MV-4-11 (cell line): ENCODE data around the gene NAA60.
"Not testable (repeated sequence)": the region's sequence is repeated elsewhere in the genome, so short reads cannot be mapped to it uniquely, and the experiment has no call there.

Source experiments
- DNase-seq: peaks from one replicate; lab custom pipeline; 2025; lab: John Stamatoyannopoulos, UW

NAA60 gene

DNA sequence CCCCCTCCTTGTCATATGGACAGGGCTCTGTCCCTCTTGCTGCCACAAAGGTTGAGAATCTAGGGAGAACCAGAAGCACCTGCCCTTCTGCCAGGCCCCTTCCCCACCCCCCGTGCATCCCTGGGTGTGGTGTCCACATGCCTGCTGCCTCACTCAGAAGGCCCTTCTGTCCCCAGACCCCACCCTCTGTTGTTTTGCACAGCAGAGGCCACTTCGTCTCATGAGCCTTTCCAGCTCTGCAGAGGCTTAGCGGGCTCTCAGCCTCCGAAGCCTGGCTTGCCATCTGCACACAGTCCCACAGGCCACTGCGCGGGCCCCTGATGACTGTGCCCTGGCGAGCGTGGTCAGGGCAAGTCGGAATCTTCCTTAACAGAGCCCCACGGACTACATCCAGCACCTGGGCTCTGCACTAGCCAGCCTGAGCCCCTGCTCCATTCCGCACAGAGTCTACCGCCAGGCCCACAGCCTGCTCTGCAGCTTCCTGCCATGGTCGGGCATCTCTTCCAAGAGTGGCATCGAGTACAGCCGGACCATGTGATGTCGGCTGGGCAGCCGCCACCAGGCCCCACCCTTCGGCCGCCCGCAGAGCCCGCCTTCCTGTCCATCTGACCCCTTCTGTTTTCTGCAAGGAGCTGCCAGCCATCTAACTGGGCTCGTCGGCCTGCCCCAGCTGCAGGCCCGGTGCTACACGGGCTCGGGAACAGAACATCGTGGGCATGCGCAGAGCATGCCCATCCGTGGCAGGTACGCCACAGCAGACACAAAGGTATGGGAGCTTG lies 41.0 kb downstream of the NAA60 start:
- DNase-seq = no peak

DNA sequence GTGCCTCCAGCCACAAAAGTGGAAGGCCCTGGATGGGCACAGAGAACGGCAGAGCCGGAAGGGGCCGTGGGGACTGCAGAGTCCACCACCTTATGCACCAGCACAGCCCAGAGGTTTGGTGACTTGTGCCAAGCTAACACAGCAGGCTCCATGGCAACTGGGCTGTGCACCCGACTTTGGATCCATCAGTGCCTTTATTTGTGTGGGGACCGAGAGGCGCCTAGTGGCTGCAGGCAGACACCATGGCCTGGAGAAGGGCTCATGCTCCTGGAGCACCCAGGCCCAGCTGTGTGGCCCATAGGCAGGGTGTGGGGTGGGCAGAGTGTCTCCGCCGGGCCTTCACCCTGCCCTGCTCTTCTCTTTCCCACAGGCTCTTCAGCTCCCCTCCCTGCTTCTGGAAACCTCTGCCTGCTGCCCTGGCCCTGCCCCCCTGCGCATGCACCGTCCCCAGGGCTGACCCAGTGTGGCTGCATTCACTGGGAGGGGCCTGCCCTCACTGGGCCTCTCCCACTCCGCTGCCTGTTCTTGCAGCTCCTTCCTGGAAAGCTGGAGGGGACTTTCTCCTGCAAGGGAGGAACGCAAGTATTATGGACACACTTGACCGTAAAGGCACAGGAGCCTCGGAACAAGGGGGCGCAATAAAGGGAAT lies 41.7 kb downstream of the NAA60 start:
- no peak for DNase-seq

DNA sequence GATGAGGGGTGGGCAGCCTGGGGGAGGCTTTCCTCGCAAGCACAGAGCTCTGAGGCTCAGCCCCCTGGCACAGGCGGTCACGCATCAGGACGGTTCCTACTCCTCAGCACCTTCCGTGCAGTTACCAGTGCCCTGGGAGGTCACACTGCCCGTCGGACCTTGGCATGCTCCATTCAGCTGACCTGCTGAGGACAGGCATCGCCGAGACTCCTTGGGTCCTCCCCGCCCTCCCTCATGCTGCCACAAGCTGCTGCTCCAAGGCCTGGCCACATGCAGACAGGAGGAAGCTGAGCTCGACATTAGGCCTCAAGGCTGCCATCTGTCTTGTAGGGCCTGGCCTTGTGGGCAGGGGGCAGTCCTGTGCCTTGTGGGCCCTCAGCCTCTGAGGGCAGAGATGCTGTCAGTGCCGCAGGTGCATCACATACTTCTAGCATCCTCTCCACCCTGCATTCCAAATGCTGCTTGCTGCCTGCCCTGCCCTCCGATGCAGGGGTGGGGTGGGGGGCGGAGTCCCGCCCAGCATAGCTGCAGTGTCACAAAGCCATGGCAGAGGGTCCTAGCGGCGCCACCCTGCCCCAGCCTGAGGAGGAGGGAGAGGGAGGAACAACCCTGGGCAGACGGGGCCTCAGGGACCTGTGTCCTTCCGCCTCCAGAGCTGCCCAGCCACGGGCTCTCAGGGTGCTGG lies 42.5 kb downstream of the NAA60 start:
- DNase-seq = no peak

DNA sequence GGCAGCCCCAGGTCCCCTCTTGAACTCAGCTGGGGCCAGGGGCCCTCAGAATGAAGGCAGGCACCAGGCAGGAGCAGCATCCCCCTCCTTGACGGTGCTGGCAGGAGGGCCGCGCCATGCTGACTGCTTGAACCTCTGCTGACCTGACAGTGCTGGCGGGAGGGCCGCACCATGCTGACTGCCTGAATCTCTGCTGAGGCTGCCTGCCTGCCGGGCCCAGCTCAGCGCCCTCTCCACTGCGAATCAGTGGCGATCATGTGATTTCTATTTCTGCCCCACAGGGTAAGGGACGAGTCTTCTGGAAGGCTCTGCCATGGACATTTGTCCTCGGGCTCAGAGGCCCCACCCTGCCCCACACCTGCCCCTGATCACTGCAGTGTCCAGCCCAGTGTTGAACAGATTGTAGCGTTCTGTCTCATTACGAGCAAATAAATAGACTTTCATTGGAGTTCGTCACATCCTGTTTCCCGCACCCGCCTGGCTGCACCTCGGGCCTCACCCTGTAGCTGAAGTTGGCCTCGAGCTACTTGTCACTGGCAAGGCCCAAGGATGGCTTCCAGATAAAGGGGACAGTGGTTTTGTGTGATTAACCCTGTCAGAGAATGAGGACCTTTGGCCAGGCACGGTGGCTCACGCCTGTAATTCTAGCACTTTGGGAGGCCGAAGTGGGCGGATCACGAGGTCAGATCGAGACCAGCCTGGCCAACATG lies 43.2 kb downstream of the NAA60 start:
- no peak for DNase-seq

DNA sequence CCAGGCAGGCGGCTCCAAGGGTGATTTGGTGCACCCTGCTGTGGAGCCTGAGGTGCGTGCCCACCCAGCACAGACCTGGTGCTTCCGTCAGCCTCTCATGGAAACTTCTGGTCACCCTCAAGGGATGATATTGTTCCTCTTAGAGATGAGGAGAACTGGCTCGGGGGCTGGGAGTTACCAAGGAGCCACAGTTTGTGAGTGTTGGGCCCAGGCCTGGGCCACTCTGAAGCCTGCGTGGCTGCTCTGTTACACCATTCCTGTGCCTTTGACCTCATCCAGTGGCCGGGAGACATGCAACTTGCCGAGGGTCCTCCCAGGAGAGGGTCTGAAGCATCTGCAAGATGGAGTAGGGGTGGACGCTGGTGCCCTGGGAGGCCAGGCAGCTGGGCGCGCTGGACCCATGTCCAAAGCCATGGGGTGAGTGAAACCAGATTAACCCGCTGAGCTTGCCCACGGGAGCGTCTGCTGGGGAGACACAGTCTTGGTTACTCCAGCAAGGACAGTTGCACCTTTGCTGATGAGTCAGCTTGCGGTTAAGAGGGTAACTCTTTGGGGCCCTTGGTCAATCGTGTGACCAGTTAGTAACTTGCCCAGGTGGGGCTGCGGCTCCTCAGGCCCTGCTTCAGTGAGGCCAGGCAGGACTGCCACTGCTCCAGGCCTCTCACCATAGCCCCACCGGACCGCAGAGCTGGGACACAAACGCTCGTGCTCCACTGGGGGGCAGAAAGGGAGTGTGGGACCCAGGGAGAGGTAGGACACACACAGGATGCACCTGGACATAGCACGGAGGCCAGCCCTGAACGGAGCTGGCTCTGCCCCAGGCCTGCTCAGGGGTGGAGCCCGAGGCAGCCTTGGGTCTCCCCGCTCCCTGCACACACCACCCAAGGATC lies 44.3 kb downstream of the NAA60 start:
- no peak for DNase-seq

DNA sequence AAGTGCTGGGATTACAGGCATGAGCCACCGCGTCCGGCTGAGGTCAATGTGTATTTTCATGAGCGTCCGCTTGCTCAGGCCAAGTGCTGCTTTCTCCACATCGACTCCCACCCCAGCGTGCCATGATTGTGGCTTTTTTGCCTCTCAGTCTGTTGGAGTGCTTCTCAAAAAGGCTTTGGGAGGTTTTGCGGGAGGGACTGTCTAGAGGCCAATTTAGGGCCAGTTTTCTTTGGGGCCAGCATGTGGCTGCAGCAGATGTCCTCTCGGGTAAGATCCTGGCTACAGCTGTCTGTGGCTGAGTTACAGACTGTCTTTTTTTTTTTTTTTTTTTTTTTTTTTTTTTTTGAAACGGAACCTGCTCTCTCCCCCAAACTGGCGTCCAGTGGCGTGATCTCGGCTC lies 45.3 kb downstream of the NAA60 start:
- DNase-seq = no peak

DNA sequence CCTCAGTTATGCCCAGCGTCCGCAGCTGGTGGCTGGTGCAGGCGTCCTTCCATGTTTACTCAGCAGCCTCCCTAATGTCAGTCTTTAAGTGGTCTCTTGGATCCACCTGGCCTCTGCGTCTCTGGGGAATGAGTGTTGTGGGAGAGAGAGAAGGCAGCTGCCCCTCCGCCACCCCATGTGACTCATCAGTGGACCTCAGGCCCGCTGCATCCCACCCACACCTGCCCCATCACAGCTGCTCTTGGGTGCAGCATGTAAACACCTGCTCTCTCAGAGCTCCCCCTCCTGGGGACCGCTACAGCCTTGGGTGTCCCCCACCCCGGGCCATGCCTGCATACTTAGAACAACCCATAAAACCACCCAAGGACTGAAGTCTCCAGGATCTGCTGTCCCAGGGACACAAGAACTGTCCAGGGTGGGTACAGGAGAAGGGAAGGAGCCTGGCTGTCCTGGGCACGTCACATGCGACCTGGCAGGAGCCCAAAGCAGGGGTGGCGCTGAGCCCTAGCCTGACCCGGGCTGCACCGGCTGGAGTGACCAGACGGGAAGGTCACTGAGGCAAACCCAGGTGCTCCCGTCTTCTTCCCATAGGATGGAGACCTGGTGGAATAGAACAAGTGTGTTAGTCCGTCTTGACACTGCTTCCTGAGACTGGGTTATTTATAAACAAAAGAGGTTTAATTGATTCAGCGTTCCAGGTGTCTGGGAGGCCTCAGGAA lies 47.6 kb downstream of the NAA60 start:
- DNase-seq = no peak

DNA sequence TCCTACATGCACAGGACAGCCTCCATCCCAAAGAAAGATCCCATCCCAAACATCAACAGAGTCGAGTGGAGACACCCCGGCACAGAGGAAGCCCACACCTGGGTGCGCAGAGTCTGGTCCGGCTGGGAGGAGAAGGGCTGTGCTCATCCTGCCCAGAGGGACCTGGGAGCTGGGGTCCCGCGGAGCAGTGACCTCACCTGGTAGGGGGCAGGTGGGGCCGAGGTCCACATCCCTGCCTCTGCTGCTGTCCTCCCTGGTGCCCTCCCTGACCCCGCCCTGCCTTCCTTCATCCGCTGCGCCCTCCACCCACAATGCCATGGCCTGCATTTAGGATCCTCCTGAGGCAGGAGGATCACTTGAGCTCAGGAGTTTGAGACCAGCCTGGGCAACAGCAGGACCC lies 48.9 kb downstream of the NAA60 start:
- DNase-seq = no peak

DNA sequence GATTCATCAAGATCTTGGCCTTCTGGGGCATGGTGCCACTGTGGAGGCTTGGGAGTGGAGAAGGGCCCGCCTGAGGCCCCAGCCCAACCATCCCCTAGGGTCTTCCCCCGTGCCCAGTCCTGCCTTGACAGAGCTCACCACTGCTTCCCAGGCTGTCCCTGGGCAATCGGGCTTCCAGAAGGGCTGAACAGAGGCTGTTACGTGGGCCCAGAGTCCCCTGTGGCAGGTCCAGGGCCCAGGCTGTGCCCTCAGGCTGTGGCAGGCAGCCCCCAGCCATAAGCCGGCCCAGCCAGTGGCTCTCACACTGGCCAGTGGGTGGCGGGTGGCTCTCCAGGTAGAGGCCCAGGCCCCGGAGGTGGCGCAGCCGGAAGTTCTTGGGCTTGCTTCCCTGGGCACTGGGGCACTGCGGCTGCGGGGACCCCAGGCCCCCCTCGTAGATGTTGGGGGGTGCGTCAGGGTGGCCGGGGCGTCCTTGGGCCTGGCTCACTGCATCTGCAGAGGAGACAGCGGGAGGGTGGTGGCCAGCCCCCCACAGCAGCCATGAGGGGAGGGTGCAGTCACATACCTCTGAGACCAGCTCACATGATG lies 51.0 kb downstream of the NAA60 start:
- no peak for DNase-seq

DNA sequence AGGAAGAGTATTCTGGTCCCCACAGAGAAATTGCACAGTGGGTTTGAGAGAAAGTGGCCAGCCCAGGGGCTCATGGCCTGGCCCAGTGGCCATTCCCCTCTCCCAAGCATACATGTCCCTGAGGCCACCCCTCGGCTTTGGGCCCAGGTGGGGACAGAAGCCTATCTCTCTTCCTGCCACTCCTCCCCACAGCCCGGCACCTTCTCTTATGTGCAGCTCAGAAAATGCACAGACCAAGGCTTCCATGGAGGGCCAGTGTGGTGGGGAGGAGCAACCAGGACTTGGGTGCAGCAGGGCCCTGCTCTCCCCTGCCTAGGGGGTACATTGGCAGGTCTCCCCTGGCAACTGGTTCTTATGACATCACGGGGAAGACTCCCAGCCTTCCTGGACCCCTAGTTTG lies 51.7 kb downstream of the NAA60 start, which contains the start of gene C16orf90:
Gene C16orf90 (minus strand): TSS at position 314 of the 400 bp plus-strand sequence. CDS start 68 bp downstream, at position 246.
- DNase-seq = no peak

DNA sequence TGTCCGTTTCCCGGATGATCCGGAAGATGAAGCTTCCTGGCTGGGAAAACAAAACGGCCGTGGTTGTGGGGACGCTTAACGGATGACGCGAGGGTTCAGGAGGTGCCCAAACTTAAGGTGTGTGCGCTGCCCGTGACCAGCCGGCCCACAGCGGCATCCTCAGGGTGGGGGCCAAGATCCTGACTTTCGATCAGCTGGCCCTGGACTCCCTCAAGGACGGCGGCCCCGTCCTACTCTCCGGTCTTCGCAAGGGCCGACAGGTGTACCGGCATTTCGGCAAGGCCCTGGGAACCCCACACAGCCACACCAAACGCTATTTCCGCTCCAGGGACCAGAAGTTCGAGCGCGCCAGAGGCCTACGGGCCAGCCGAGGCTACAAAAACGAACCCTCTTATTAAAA lies 52.9 kb downstream of the NAA60 start:
- no peak for DNase-seq

DNA sequence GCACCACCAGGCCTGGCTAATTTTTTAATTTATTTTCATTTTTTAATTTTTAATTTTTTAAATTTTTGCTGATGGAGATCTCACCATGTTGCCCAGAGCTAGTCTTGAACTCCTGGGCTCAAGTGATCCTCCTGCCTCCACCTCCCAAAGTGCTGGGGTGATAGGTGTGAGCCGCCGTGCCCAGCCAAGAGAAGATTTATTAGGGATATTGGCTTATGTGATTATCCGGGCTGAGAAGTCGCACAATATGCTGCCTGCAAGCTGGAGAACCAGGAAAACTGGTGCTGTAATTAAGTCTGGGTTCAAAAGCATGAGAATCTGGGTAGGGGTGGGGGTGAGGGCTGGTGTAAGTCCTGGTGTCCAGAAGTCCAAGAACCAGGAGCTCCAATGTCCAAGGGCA lies 54.3 kb downstream of the NAA60 start:
- no peak for DNase-seq

DNA sequence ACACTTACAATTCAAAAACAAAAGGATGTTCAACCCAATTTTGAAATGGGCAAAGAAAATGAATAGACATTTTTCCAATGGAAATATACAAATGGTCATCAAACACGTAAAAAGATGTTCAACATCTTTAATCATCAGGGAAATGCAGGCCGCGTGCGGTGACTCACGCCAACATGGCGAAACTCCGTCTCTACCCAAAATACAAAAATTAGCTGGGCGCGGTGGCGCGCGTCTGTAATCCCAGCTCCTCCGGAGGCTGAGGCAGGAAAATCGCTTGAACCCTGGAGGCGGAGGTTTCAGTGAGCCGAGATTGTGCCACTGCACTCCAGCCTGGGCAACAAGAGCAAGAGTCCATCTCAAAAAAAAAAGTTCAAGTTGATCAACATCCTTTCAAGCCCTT lies 55.5 kb downstream of the NAA60 start:
- no peak for DNase-seq

DNA sequence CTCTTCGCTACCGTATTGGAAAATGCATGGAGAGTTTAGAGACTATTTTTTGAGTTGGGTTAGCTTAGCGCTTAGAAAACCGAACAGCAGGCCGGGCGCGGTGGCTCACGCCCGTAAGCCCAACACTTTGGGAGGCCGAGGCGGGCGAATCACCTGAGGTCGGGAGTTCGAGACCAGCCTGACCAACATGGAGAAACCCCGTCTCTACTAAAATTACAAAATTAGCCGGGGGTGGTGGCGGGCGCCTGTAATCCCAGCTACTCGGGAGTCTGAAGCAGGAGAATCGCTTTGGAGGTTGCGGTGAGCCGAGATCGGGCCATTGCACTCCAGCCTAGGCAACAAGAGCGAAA lies 57.9 kb downstream of the NAA60 start:
- not testable (repeated sequence) for DNase-seq

DNA sequence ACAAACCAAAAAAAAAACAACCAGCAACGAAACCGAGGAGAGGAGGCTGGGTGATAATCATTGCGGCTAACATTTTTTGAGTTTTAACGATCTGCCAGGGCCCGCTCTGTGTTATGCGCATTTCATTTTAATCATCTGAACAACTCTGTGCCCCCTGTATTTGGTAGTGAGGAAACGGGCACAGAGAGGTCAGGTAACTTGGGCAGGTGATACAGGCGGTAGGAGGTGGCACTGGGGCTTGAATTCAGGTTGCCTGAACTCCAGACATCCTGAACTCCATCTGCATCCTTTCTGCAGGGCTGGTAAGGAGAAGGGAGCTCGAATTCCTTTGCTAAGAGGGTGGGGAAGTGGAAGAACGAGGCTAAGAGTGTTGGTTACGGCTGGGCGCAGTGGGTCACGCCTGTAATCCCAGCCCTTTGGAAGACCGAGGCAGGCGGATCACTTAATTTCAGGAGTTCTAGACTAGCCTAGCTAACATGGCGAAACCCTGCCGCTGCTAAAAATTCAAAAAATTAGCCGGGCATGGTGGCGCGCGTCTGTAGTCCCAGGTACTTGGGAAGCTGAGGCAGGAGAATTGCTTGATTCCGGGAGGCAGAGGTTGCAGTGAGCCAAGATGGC lies 58.4 kb downstream of the NAA60 start:
- DNase-seq = no peak

DNA sequence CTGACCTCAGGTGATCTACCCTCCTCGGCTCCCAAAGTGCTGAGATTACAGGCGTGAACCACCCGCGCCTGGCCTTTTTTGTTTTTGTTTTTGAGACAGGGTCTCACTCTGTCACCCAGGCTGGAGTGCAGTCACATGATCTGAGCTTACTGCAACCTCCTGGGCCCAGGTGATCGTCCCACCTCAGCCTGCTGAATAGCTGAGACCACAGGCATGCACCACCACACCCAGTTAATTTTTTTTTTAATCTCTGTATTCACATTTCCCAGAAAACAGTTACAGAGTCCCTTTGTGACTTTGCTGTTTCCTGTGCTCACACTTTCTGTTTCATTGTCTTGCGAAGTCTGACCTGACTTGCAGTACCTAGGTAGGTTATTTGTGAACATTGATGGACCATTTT lies 60.0 kb downstream of the NAA60 start:
- DNase-seq = no peak

DNA sequence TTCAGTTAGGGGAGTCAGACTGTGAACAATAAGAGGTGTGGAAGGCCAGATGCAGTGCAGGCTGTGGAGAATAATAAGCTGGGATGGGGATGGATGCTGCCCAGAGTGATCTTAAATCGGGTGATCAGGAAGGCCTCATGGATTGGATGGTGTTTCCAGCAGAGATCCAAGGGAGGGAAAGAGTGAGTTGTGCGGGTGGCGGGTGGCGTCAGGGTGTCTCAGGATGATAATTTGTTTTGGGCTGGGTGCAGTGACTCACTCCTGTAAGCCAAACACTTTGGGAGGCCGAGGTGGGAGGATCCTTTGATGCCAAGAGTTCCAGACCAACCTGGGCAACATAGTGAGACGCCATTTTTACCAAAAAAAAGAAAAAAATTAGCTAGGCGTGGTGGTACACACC lies 65.3 kb downstream of the NAA60 start:
- no peak for DNase-seq

DNA sequence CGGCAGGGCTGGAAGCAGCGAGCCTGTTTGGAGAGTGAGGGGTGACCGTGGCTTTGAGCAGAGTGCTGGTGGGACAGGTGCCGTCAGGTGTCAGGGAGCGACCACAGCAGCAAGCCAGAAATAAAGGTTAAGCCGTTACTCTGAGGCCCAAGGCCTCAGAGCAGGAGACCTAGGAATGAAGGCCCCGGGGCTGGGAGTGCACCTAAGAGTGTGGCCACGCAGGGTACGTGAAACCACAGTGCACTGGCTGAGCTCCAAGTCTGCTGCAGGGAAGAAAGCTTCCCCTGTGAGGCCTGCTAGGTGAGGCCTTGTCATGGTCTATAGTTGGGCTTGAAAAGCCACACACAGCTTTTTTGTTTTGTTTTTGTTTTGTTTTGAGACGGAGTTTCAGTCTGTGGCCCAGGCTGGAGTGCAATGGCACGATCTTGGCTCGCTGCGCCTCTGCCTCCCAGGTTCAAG lies 66.0 kb downstream of the NAA60 start:
- DNase-seq = no peak

DNA sequence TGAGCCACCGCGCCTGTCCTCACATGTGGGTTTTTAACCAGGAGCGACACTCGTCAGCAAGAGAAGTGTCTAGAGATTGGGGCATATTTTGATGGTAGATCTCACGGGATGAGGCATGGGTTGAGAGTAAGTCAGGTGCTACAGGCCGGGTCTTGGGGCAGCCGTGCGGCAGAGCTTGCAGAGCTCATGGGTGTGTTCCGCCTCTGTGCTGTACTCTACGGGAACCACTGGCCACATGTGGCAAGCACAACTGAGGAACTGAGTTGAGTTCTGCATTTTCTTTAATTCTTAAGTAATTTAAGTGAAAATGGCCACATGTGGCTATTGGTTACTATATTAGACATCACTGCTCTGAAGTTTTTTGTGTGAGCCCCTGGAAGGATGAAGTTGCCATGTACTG lies 66.9 kb downstream of the NAA60 start:
- DNase-seq = no peak
